ENCODE results near the gene PPP2R5A.
"Not testable (repeated sequence)": the region's sequence is repeated elsewhere in the genome, so short reads cannot be mapped to it uniquely, and the experiment has no call there.

The PPP2R5A gene

DNA sequence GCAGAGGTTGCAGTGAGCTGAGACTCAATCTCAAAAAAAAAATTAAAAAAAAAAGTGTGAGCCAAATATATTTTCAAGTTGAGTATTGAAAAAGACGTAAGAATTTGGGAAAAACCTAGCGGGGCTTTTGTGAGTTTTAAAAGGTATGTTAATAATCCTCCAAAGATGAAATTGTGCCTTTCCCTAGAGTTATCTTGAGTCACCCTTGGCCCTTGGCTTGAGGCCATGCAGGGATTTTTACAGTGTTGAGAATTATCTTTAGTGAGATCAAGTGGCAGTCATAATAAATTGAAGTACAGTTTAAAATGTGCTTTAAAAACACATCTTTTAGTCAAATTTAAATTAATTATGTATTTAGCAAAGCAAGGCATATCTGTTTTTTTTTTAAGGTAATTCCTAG is 32.7 kb downstream of the PPP2R5A start:
- no peak overlapping the region for H3K27ac ChIP-seq
- H3K4me1 ChIP-seq (ENCODE audit: control insufficient read depth in 1 of 2, insufficient read depth in 1 of 2, low read depth in 1 of 2, low read length in 1 of 2), result peaks cover 12 to 22% of the 10 kb centered on the region in 2 experiments
- TF ChIP-seq, protein P1, sequence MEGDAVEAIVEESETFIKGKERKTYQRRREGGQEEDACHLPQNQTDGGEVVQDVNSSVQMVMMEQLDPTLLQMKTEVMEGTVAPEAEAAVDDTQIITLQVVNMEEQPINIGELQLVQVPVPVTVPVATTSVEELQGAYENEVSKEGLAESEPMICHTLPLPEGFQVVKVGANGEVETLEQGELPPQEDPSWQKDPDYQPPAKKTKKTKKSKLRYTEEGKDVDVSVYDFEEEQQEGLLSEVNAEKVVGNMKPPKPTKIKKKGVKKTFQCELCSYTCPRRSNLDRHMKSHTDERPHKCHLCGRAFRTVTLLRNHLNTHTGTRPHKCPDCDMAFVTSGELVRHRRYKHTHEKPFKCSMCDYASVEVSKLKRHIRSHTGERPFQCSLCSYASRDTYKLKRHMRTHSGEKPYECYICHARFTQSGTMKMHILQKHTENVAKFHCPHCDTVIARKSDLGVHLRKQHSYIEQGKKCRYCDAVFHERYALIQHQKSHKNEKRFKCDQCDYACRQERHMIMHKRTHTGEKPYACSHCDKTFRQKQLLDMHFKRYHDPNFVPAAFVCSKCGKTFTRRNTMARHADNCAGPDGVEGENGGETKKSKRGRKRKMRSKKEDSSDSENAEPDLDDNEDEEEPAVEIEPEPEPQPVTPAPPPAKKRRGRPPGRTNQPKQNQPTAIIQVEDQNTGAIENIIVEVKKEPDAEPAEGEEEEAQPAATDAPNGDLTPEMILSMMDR (IDR thresholded peaks at IDR 0.05), result no peak
- H3K9me3 ChIP-seq, result no peaks in the 10 kb centered on the region
- H3K4me3 ChIP-seq (ENCODE audit: low read depth in 1 of 2, low read length in 1 of 2), result no peak overlapping the region
- no peaks in the 10 kb centered on the region for H3K36me3 ChIP-seq
- no peaks in the 10 kb centered on the region for H3K27me3 ChIP-seq

DNA sequence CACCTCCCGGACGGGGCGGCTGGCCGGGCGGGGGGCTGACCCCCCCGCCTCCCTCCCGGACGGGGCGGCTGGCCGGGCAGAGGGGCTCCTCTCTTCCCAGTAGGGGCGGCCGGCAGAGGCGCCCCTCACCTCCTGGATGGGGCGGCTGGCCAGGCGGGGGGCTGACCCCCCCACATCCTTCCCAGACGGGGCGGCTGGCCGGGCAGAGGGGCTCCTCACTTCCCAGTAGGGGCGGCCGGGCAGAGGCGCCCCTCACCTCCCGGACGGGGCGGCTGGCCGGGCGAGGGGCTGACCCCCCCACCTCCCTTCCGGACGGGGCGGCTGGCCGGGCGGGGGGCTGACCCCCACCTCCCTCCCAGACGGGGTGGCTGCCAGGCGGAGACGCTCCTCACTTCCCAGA is 35.8 kb downstream of the PPP2R5A start:
- not testable (repeated sequence) for H3K27me3 ChIP-seq; H3K27ac ChIP-seq; H3K36me3 ChIP-seq; H3K4me3 ChIP-seq (ENCODE audit: low read depth in 1 of 2, low read length in 1 of 2); H3K9me3 ChIP-seq
- H3K4me1 ChIP-seq (ENCODE audit: control insufficient read depth in 1 of 2, insufficient read depth in 1 of 2, low read depth in 1 of 2, low read length in 1 of 2), result peaks cover 3 to 12% of the 10 kb centered on the region in 2 experiments

DNA sequence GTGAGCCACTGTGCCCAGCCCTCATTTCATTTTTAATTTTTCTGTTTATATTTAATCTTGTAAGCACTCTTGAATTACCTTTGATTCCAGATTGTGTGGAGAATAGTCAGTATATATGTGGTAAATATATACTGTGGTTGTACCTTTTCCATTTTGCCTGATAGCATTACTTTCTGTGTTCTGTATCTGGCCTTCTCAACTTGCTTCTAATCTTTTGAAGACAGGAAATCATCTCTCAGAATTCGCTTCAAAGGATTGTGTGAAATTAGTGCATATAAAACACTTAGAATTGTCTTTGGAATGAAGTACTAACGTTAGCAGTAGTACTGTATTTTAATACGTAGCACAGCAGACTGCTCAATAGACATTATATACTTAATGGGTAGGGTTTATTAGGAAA is 37.9 kb downstream of the PPP2R5A start:
- H3K4me1 ChIP-seq (ENCODE audit: control insufficient read depth in 1 of 2, insufficient read depth in 1 of 2, low read depth in 1 of 2, low read length in 1 of 2), result peaks cover 0 to 2% of the 10 kb centered on the region in 2 experiments
- no peaks in the 10 kb centered on the region for H3K27me3 ChIP-seq
- H3K4me3 ChIP-seq (ENCODE audit: low read depth in 1 of 2, low read length in 1 of 2), result no peak overlapping the region
- no peaks in the 10 kb centered on the region for H3K36me3 ChIP-seq
- H3K9me3 ChIP-seq, result no peaks in the 10 kb centered on the region
- TF ChIP-seq, protein P1 (IDR thresholded peaks at IDR 0.05), result no peak
- peak overlapping the region; percentile 2 for H3K27ac ChIP-seq

DNA sequence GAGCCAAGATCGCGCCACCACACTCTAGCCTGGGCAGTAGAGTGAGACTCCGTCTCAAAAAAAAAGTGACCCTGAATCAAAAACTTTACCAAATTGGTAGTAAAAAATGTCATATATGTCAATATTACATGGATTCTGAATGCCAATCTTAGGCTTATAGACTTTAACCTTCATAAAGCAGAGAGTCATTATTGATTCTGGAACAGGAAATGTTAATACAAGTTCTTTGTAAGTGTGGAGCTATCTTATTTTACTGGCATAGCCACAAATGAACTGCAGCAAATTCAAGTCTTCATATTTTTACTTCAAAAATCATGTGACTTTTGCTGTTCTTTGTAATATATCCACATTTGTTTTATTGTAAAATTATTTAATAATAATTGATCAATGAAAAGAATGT is 41.3 kb downstream of the PPP2R5A start:
- H3K9me3 ChIP-seq, result no peaks in the 10 kb centered on the region
- TF ChIP-seq, protein P1 (IDR thresholded peaks at IDR 0.05), result no peak
- H3K4me1 ChIP-seq (ENCODE audit: control insufficient read depth in 1 of 2, insufficient read depth in 1 of 2, low read depth in 1 of 2, low read length in 1 of 2), result no peaks in the 10 kb centered on the region
- peaks cover 20% of the 10 kb centered on the region for H3K36me3 ChIP-seq
- H3K4me3 ChIP-seq (ENCODE audit: low read depth in 1 of 2, low read length in 1 of 2), result no peak overlapping the region
- no peaks in the 10 kb centered on the region for H3K27me3 ChIP-seq
- H3K27ac ChIP-seq, result peak overlapping the region; percentile 15

DNA sequence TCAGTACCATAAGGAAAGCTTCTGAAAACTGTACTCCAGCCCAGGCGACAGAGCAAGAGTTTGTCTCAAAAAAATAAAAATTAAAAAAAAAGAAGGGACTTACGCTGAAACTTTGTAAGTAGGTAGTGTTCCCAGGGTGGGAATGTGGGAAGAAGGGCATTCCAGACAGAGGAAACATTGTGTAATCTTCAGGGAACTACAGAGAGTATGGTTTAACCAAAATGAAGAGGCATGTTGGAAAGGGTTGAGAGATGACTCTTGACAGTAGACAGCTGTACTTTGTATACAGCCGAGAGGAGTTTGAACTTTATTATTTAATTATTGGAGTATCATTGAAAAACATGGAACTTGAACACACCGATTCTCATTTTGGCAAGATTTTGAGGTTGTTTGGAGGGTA is 43.0 kb downstream of the PPP2R5A start:
- no peaks in the 10 kb centered on the region for H3K4me1 ChIP-seq (ENCODE audit: control insufficient read depth in 1 of 2, insufficient read depth in 1 of 2, low read depth in 1 of 2, low read length in 1 of 2)
- no peaks in the 10 kb centered on the region for H3K27me3 ChIP-seq
- H3K36me3 ChIP-seq, result peaks cover 30% of the 10 kb centered on the region
- H3K27ac ChIP-seq, result no peak overlapping the region
- TF ChIP-seq, protein P1 (IDR thresholded peaks at IDR 0.05), result no peak
- H3K4me3 ChIP-seq (ENCODE audit: low read depth in 1 of 2, low read length in 1 of 2), result no peak overlapping the region
- no peaks in the 10 kb centered on the region for H3K9me3 ChIP-seq

DNA sequence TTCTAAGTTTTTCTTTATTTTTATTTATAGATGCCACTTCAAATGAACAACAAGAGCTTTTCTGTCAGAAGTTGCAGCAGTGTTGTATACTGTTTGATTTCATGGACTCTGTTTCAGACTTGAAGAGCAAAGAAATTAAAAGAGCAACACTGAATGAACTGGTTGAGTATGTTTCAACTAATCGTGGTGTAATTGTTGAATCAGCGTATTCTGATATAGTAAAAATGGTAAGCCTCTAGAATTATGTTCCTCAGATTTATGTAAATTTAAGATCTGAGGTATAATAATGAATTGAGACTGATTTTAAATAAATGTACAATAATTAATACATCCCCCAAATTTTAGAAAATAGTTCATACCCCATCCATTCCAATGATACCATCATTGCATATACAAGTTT is 43.9 kb downstream of the PPP2R5A start:
- Histone ChIP-seq H3K27ac (no peak overlapping the region), H3K27me3 (no peaks in the 10 kb centered on the region), H3K4me1 (ENCODE audit: control insufficient read depth in 1 of 2, insufficient read depth in 1 of 2, low read depth in 1 of 2, low read length in 1 of 2) (no peaks in the 10 kb centered on the region), H3K9me3 (no peaks in the 10 kb centered on the region), H3K4me3 (ENCODE audit: low read depth in 1 of 2, low read length in 1 of 2) (no peak overlapping the region), H3K36me3 (peaks cover 39% of the 10 kb centered on the region)
- TF ChIP-seq, protein P1 (IDR thresholded peaks at IDR 0.05), result no peak

All from neutrophil (primary cell).